ENCODE data around the gene SLC10A7. TPM values are rescaled to one million over a fixed set of nuclear protein-coding genes. Genes with fewer than 3 reads are reported as not detected.

SLC10A7 gene
- total and polyA plus RNA-seq, 2 of the 8 experiments (the other 6 are each of a cell fraction or from before 2014, with no cell fraction given) = 2.5 to 2.9 TPM

DNA sequence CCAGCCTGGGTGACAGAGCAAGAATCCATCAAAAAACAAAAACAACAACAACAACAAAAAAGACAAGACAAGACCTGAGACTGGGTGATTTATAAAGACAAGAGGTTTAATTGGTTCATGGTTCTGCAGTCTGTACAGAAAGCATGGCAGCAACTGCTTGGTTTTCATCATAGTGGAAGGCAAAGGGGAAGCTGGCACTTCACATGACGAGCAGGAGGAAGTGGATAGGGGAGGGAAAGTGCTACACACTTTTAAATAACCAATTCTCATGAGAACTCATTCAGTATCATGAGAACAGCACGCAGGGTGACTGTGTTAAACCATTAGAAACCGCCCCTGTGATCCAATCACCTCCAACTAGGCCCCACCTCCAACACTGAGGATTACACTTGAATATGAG, 28.4 kb upstream of the SLC10A7 start:
- CTCF ChIA-PET (ENCODE audit: partially characterized antibody) = interaction anchor here (0.6 to 0.7 kb wide), 4 partner anchors 104 to 1562 kb away, joined by 3 to 6 read pairs (median 4); no protein-coding TSS in a partner anchor
- Histone ChIP-seq H3K23me2 (ENCODE audit: low read depth, low read length) (no peaks in the 10 kb centered on the region; the same call in 1 of the 2 replicates), H2BK15ac (ENCODE audit: low read length) (no peak overlapping the region), H2AK5ac (ENCODE audit: low read depth, low read length) (no peak overlapping the region), H3K79me2 (ENCODE audit: control insufficient read depth in 1 of 2, insufficient read depth in 2 of 2, low read length in 2 of 2) (no peaks in the 10 kb centered on the region), H3K56ac (replicated peaks; ENCODE audit: insufficient read length, low read depth, low read length) (no peak overlapping the region), H3K9ac (replicated peaks in 1 of 4; ENCODE audit: extremely low read depth in 1 of 4, low read depth in 3 of 4, low read length in 3 of 4) (no peak overlapping the region), H3K79me1 (ENCODE audit: low read depth, low read length) (no peaks in the 10 kb centered on the region), H2BK5ac (ENCODE audit: low read depth, low read length) (no peak overlapping the region), H2BK20ac (ENCODE audit: low read length) (no peak overlapping the region), H2BK120ac (replicated peaks; ENCODE audit: low read depth, low read length) (no peak overlapping the region), H3K4ac (replicated peaks; ENCODE audit: insufficient read length, low read depth, low read length) (no peak overlapping the region), H3K14ac (ENCODE audit: insufficient read length) (no peak overlapping the region), H4K8ac (ENCODE audit: extremely low read depth, insufficient read depth, low read length) (no peak overlapping the region), H3K4me2 (ENCODE audit: insufficient read depth in 1 of 2, low read depth in 2 of 2, low read length in 2 of 2) (no peak overlapping the region), H3K36me3 (ENCODE audit: control insufficient read depth in 2 of 4, insufficient read depth in 4 of 4, low read length in 3 of 4) (no peaks in the 10 kb centered on the region), H3K23ac (ENCODE audit: insufficient read length) (no peak overlapping the region), H3K27ac (ENCODE audit: low read depth, low read length) (no peak overlapping the region), H2AFZ (ENCODE audit: low read length) (no peak overlapping the region), H2BK12ac (ENCODE audit: low read depth, low read length) (no peak overlapping the region), H4K20me1 (replicated peaks in 1 of 2; ENCODE audit: control insufficient read depth in 1 of 2, insufficient read depth in 2 of 2, low read length in 2 of 2) (no peaks in the 10 kb centered on the region), H3K4me1 (replicated peaks in 1 of 4; ENCODE audit: control insufficient read depth in 3 of 4, insufficient read depth in 4 of 4, low read length in 3 of 4) (no peaks in the 10 kb centered on the region), H4K91ac (replicated peaks; ENCODE audit: insufficient read length, low read length) (no peak overlapping the region), H3K18ac (ENCODE audit: extremely low read depth, low read length) (no peak overlapping the region), H3K27me3 (replicated peaks in 1 of 4; ENCODE audit: control insufficient read depth in 3 of 4, extremely low read depth in 1 of 4, insufficient read depth in 3 of 4, low read length in 3 of 4) (no peaks in the 10 kb centered on the region), H3K4me3 (ENCODE audit: extremely low read depth in 1 of 4, insufficient read depth in 2 of 4, low read depth in 3 of 4, low read length in 4 of 4) (no peak overlapping the region), H4K5ac (ENCODE audit: insufficient read length, low read depth, low read length) (no peak overlapping the region), H3K9me3 (ENCODE audit: insufficient read depth in 2 of 2, low read depth in 1 of 2, low read length in 1 of 2) (no peaks in the 10 kb centered on the region)
- POLR2A ChIA-PET (ENCODE audit: partially characterized antibody) = no interaction called here
- FAIRE-seq (no peak), DNase-seq (ENCODE audit: low read depth in 1 of 2, low spot score in 2 of 2) (no peak)
- 82% methylated on average over 3 of the region's 3 CpGs; no CpG with 5 or more reads in 1 of the 2 experiments for WGBS, 2 experiments (ENCODE audit: extremely low coverage in 1 of 2, insufficient coverage in 1 of 2, insufficient read length in 1 of 2, insufficient replicate concordance in 2 of 2, low coverage in 1 of 2, low lambda C conversion rate in 2 of 2, missing lambda C conversion rate in 1 of 2)
- no peak for TF ChIP-seq RNF2 (IDR thresholded peaks at IDR 0.05; ENCODE audit: borderline replicate concordance, low read depth, low read length, missing control alignments, poor library complexity, severe bottlenecking)
- no peak for TF ChIP-seq ZNF274 (IDR thresholded peaks at IDR 0.05; ENCODE audit: borderline replicate concordance, extremely low read depth, low read length)
- TF ChIP-seq, protein P1, sequence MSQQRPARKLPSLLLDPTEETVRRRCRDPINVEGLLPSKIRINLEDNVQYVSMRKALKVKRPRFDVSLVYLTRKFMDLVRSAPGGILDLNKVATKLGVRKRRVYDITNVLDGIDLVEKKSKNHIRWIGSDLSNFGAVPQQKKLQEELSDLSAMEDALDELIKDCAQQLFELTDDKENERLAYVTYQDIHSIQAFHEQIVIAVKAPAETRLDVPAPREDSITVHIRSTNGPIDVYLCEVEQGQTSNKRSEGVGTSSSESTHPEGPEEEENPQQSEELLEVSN (IDR thresholded peaks at IDR 0.05) = no peak
- TF ChIP-seq CBX5 (IDR thresholded peaks at IDR 0.05; ENCODE audit: low read depth, low read length) = no peak
- TF ChIP-seq EGR1 (IDR thresholded peaks at IDR 0.05; ENCODE audit: borderline replicate concordance, low read depth, low read length) = no peak
- TF ChIP-seq SIN3A (conservative IDR thresholded peaks at IDR 0.05 in 1 of 2, IDR thresholded peaks at IDR 0.05 in 1 of 2; ENCODE audit: low read depth in 1 of 2, low read length in 2 of 2) = no peak
- no peak for TF ChIP-seq TEAD4 (IDR thresholded peaks at IDR 0.05; ENCODE audit: low read depth, low read length)
- TF ChIP-seq JUN (IDR thresholded peaks at IDR 0.05; ENCODE audit: low read depth, low read length) = no peak
- no peak for TF ChIP-seq RXRA (IDR thresholded peaks at IDR 0.05; ENCODE audit: insufficient read depth, low read depth, low read length)
- no peak for TF ChIP-seq NANOG (IDR thresholded peaks at IDR 0.05; ENCODE audit: insufficient read depth, low read depth, low read length, poor library complexity, severe bottlenecking)
- TF ChIP-seq SIRT6 (IDR thresholded peaks at IDR 0.05; ENCODE audit: low read length) = no peak
- TF ChIP-seq GABPA (IDR thresholded peaks at IDR 0.05; ENCODE audit: borderline replicate concordance, insufficient read depth, low read length) = no peak
- no peak for TF ChIP-seq POU5F1 (IDR thresholded peaks at IDR 0.05; ENCODE audit: low read depth, low read length)
